HepG2 (cell line): ENCODE results near the gene FN1. TPM values are rescaled to one million over a fixed set of nuclear protein-coding genes. Genes with fewer than 3 reads are reported as not detected.
A peak's percentile ranks its signal among the peaks of the same experiment; 100 is the strongest.

Experiments
- ARID3A ChIP-seq: IDR thresholded peaks from 2 replicates; pipeline ENCODE4 v1.6.1; 2012; ENCODE audit warnings: low read depth, low read length, improper control_type of control experiment
- ELF3 ChIP-seq: IDR thresholded peaks from 2 replicates; pipeline ENCODE4 v1.6.1; 2016; ENCODE audit warnings: missing genetic modification reagents, missing compliant biosample characterization
- HNRNPLL ChIP-seq: fragments of 200-400 bp; formaldehyde crosslinking; IDR thresholded peaks from 2 replicates; pipeline ENCODE4 v1.6.1; 2017; ENCODE audit warnings: mild to moderate bottlenecking, low read depth, low read length; ENCODE audit not compliant: poor library complexity, severe bottlenecking
- HNRNPUL1 ChIP-seq: fragments of 200-400 bp; formaldehyde crosslinking; IDR thresholded peaks from 2 replicates; pipeline ENCODE4 v1.6.1; 2017; ENCODE audit warnings: low read depth, mild to moderate bottlenecking, low read length, moderate library complexity
- NFIC ChIP-seq: IDR thresholded peaks from 2 replicates; pipeline ENCODE4 v1.6.1; 2012; ENCODE audit warnings: mild to moderate bottlenecking, low read length, inconsistent platforms
- POLR2G ChIP-seq: fragments of 200-400 bp; formaldehyde crosslinking; IDR thresholded peaks from 2 replicates; pipeline ENCODE4 v1.6.1; 2018; ENCODE audit warnings: mild to moderate bottlenecking, low read depth, low read length, moderate library complexity
- RBM22 ChIP-seq: fragments of 200-400 bp; formaldehyde crosslinking; optimal IDR thresholded peaks from 2 replicates; pipeline ENCODE3; 2017; ENCODE audit warnings: mild to moderate bottlenecking, low read length, moderate library complexity
- SMAD3 ChIP-seq: sonication (generic); formaldehyde crosslinking; IDR thresholded peaks from 2 replicates; pipeline ENCODE4 v1.4.0; 2020; ENCODE audit warnings: missing genetic modification reagents
- SRY ChIP-seq: sonication (generic); formaldehyde crosslinking; IDR thresholded peaks from 2 replicates; pipeline ENCODE4 v1.8.0; 2022; ENCODE audit warnings: mild to moderate bottlenecking, missing genetic modification reagents
- ZNF354B ChIP-seq: sonication (generic); formaldehyde crosslinking; IDR thresholded peaks from 2 replicates; pipeline ENCODE4 v1.8.0; 2022; ENCODE audit warnings: mild to moderate bottlenecking, missing genetic modification reagents
- ZNF484 ChIP-seq: sonication (generic); formaldehyde crosslinking; IDR thresholded peaks from 2 replicates; pipeline ENCODE4 v1.5.1; 2020; ENCODE audit warnings: mild to moderate bottlenecking, low read depth, missing genetic modification reagents, borderline replicate concordance
- ZNF564 ChIP-seq: sonication (generic); formaldehyde crosslinking; IDR thresholded peaks from 2 replicates; pipeline ENCODE4 v1.8.1; 2023; ENCODE audit warnings: mild to moderate bottlenecking, missing genetic modification reagents
- ZNF782 ChIP-seq: sonication (generic); formaldehyde crosslinking; IDR thresholded peaks from 2 replicates; pipeline ENCODE4 v1.4.0; 2020; ENCODE audit warnings: missing genetic modification reagents, mild to moderate bottlenecking, borderline replicate concordance
- polyA plus RNA-seq, 8 experiments: library from polyadenylated mRNA; depleted of rRNA in 3 of 8; stranded (reverse) in 7 of 8; unstranded in 1 of 8; fragments of >200 nt; fragmentation: Illumina TruSeq in 4 of 8; extraction: Trizol in 4 of 8; gene quantifications; 2 replicates each; pipeline versions ENCODE4 v1.2.1 to v1.2.3, GENCODE V29; 2011 to 2016; ENCODE audit warnings: low read depth in 4 of 8, missing spikeins in 1 of 8, mixed read lengths in 1 of 8; ENCODE audit not compliant: insufficient read depth in 1 of 8
- total RNA-seq, 5 experiments: library from RNA; depleted of rRNA; stranded (reverse); fragments of >200 nt; fragmentation: Illumina TruSeq; extraction: Trizol; gene quantifications; 2 replicates each; pipeline ENCODE4 v1.2.3, GENCODE V29; 2016; ENCODE audit warnings: low read depth in 1 of 5
- TF ChIP-seq, protein P1 (sequence below): sonication (generic); formaldehyde crosslinking; IDR thresholded peaks from 2 replicates; pipeline ENCODE4 v1.8.0; 2022; ENCODE audit warnings: missing genetic modification reagents, mild to moderate bottlenecking, moderate library complexity, borderline replicate concordance
- TF ChIP-seq, protein P2 (sequence below): sonication (generic); formaldehyde crosslinking; IDR thresholded peaks from 2 replicates; pipeline ENCODE4 v1.8.1; 2023; ENCODE audit warnings: mild to moderate bottlenecking, missing genetic modification reagents
- TF ChIP-seq, protein P3 (sequence below): sonication (generic); formaldehyde crosslinking; IDR thresholded peaks from 2 replicates; pipeline ENCODE4 v1.4.0; 2020; ENCODE audit warnings: missing genetic modification reagents, borderline replicate concordance
- TF ChIP-seq, protein P4 (sequence below): sonication (generic); formaldehyde crosslinking; IDR thresholded peaks from 2 replicates; pipeline ENCODE4 v1.4.0; 2020; ENCODE audit warnings: missing genetic modification reagents

The FN1 gene
- total and polyA plus RNA-seq, 2 of the 13 experiments (the other 11 are each of a cell fraction or from before 2014, with no cell fraction given): 1,847 to 6,471 TPM

GRCh38 chr2:215407061-215407460, 28.8 kb downstream of the FN1 start (continued):
- TF ChIP-seq RBM22 (peak; percentile 99), SRY (CRISPR knock-in tag) (no peak), NFIC (no peak), SMAD3 (CRISPR knock-in tag) (no peak), HNRNPLL (no peak), HNRNPUL1 (no peak), ZNF564 (CRISPR knock-in tag) (no peak), ZNF484 (CRISPR knock-in tag) (no peak), ZNF354B (CRISPR knock-in tag) (no peak), ARID3A (no peak), ELF3 (no peak), ZNF782 (CRISPR knock-in tag) (no peak), POLR2G (peak; percentile 45; the same call in 1 of the 2 replicates)
- TF ChIP-seq, protein P1, sequence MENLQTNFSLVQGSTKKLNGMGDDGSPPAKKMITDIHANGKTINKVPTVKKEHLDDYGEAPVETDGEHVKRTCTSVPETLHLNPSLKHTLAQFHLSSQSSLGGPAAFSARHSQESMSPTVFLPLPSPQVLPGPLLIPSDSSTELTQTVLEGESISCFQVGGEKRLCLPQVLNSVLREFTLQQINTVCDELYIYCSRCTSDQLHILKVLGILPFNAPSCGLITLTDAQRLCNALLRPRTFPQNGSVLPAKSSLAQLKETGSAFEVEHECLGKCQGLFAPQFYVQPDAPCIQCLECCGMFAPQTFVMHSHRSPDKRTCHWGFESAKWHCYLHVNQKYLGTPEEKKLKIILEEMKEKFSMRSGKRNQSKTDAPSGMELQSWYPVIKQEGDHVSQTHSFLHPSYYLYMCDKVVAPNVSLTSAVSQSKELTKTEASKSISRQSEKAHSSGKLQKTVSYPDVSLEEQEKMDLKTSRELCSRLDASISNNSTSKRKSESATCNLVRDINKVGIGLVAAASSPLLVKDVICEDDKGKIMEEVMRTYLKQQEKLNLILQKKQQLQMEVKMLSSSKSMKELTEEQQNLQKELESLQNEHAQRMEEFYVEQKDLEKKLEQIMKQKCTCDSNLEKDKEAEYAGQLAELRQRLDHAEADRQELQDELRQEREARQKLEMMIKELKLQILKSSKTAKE (CRISPR knock-in tag): no peak
- TF ChIP-seq, protein P2, sequence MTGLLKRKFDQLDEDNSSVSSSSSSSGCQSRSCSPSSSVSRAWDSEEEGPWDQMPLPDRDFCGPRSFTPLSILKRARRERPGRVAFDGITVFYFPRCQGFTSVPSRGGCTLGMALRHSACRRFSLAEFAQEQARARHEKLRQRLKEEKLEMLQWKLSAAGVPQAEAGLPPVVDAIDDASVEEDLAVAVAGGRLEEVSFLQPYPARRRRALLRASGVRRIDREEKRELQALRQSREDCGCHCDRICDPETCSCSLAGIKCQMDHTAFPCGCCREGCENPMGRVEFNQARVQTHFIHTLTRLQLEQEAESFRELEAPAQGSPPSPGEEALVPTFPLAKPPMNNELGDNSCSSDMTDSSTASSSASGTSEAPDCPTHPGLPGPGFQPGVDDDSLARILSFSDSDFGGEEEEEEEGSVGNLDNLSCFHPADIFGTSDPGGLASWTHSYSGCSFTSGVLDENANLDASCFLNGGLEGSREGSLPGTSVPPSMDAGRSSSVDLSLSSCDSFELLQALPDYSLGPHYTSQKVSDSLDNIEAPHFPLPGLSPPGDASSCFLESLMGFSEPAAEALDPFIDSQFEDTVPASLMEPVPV (CRISPR knock-in tag): no peak
- TF ChIP-seq, protein P3, sequence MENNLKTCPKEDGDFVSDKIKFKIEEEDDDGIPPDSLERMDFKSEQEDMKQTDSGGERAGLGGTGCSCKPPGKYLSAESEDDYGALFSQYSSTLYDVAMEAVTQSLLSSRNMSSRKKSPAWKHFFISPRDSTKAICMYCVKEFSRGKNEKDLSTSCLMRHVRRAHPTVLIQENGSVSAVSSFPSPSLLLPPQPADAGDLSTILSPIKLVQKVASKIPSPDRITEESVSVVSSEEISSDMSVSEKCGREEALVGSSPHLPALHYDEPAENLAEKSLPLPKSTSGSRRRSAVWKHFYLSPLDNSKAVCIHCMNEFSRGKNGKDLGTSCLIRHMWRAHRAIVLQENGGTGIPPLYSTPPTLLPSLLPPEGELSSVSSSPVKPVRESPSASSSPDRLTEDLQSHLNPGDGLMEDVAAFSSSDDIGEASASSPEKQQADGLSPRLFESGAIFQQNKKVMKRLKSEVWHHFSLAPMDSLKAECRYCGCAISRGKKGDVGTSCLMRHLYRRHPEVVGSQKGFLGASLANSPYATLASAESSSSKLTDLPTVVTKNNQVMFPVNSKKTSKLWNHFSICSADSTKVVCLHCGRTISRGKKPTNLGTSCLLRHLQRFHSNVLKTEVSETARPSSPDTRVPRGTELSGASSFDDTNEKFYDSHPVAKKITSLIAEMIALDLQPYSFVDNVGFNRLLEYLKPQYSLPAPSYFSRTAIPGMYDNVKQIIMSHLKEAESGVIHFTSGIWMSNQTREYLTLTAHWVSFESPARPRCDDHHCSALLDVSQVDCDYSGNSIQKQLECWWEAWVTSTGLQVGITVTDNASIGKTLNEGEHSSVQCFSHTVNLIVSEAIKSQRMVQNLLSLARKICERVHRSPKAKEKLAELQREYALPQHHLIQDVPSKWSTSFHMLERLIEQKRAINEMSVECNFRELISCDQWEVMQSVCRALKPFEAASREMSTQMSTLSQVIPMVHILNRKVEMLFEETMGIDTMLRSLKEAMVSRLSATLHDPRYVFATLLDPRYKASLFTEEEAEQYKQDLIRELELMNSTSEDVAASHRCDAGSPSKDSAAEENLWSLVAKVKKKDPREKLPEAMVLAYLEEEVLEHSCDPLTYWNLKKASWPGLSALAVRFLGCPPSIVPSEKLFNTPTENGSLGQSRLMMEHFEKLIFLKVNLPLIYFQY (CRISPR knock-in tag): no peak
- TF ChIP-seq, protein P4, sequence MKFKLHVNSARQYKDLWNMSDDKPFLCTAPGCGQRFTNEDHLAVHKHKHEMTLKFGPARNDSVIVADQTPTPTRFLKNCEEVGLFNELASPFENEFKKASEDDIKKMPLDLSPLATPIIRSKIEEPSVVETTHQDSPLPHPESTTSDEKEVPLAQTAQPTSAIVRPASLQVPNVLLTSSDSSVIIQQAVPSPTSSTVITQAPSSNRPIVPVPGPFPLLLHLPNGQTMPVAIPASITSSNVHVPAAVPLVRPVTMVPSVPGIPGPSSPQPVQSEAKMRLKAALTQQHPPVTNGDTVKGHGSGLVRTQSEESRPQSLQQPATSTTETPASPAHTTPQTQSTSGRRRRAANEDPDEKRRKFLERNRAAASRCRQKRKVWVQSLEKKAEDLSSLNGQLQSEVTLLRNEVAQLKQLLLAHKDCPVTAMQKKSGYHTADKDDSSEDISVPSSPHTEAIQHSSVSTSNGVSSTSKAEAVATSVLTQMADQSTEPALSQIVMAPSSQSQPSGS: no peak
